Superior temporal gyrus (tissue), 1 donor: ENCODE results near the gene SYCP2.
"Not testable (repeated sequence)": the region's sequence is repeated elsewhere in the genome, so short reads cannot be mapped to it uniquely, and the experiment has no call there.

Experiments
- DNase-seq: peaks from one replicate; pipeline ENCODE4 v3.0.0-alpha.2; 2016; ENCODE audit errors: extremely low spot score

SYCP2 gene, protein sequence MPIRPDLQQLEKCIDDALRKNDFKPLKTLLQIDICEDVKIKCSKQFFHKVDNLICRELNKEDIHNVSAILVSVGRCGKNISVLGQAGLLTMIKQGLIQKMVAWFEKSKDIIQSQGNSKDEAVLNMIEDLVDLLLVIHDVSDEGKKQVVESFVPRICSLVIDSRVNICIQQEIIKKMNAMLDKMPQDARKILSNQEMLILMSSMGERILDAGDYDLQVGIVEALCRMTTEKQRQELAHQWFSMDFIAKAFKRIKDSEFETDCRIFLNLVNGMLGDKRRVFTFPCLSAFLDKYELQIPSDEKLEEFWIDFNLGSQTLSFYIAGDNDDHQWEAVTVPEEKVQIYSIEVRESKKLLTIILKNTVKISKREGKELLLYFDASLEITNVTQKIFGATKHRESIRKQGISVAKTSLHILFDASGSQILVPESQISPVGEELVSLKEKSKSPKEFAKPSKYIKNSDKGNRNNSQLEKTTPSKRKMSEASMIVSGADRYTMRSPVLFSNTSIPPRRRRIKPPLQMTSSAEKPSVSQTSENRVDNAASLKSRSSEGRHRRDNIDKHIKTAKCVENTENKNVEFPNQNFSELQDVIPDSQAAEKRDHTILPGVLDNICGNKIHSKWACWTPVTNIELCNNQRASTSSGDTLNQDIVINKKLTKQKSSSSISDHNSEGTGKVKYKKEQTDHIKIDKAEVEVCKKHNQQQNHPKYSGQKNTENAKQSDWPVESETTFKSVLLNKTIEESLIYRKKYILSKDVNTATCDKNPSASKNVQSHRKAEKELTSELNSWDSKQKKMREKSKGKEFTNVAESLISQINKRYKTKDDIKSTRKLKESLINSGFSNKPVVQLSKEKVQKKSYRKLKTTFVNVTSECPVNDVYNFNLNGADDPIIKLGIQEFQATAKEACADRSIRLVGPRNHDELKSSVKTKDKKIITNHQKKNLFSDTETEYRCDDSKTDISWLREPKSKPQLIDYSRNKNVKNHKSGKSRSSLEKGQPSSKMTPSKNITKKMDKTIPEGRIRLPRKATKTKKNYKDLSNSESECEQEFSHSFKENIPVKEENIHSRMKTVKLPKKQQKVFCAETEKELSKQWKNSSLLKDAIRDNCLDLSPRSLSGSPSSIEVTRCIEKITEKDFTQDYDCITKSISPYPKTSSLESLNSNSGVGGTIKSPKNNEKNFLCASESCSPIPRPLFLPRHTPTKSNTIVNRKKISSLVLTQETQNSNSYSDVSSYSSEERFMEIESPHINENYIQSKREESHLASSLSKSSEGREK (N-terminal part only)

DNA sequence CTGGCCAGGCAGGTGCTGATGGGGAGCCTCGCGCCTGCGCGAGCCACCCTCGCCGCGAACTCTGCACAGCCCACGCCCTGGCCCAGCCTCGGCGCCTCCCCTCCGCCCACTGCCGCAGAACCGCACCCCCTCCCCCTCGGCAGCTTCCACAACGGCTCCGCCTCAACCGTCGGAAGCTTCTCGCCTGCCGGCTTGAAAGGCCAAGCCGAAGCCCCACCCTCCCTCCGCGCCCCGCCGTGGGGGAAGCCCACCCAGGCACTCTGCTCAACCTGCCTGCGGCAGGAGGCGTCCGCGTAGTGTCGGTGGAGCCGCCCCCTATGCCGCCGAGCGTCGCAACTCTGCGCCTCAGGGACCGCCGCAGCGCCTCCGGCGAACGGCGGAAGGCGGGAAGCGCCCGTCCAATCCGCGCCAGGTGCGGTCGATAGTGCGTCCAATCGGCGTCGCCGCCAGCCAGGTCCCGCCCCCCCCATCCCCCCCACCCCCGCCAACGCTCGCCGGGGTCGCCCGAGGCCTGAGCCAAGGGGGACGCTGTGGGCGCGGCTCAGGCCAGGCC lies at the start of gene SYCP2:
Gene SYCP2 (minus strand): TSS at position 342 of the 553 bp plus-strand sequence. CDS start 11,224 bp downstream, outside the sequence.
- DNase-seq, result no peak

DNA sequence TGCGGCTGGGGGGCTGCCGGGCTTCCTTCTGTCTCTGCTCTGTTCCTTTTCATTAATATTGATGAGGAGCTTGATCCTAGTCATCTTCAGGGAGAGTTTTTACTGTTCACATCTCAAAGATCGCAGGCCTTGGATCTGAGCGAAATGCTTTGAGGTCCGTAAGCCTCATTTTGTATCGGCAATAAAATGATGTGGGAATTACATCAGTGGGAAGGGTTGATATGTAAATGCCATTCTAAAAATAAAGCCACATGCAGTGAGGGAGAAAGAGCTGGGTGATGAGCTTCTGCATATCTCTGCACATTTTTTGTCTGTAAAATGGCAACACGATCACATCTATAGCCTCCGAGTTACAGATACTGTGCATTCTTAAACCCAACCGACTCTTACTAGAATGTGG lies 49.6 kb upstream of the SYCP2 start:
- DNase-seq, result no peak

DNA sequence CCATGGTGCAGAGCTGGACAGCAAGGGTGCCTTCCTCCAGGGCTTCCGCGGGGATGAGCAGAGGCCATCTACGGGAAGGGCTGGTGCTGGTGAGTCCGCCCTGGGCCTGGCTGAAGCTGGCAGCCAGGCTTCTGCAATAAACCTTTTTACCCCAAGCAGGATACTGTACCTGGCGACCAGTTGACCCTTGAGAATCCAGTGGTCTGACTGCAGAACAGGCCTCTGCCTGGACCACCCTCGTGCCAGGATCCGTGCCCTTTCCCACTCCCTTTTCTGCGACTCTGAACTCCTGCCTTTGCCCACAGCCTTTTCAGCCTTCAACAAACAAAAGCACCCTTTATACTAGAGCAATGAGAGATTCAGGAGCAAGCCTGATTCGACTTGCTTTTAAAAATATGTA lies 43.6 kb upstream of the SYCP2 start:
- peak; percentile 74 for DNase-seq

DNA sequence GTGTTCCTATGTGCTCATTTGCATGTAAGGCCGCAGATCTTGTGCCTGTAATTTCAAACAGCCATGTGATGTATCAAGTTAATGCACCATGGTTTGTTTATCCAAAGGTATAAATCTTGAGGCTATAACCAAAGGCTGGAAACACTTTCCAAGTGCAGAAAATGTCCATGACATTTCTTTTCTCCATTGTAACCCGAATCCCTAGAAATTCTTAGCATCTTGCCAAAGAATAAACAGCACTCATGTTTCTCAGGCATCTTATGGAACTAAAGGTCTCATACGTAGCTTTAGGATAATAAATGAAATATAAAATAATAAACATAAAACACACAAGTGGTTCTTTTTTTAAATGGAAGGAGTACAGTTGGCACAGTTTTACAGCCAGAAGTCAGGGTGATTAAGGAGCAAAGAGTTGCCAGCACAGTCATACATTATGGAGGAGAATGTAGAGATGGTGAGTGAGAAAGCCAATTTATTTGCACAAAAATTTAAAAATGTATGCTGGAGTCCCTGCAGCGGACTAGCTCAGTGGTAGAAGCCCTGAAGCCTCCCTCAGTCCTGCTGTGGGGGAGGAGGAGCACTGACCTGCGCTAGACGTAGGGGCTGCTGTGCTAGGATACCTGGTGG lies 42.8 kb upstream of the SYCP2 start:
- no peak for DNase-seq

DNA sequence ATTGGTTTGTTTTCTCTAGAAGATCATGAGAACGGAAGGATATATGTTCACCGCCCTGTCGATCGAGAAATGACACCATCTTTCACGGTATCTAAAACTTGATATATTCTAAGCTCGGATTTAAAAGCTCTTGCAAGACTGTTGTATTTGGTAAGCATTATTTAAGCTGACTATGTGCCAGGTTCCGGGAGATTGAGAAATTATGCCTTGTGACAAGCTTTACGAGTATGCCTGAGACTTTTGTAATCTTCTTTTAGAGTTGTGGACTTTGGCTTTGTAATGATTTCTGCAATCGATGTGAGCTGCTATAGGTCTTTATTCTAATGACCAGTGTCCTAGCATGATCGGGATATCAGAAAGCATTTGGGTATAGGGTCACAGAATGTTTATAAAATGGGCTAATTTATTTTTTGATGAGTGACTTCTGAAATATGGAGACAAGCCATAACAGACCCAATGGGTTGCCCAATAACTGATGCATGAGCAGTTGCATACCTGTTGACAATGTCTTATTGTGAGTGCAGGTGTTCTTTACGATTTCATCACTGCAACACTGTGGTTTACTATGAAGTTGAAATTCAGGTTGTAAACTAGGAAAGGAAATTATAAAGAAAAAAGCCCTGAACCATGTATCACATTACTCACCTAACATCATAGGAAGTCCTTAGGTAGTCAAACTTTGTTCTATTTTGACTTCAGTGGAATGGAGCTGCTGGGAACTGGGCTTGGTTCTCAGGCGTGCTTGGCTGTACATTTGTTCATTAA lies 38.8 kb upstream of the SYCP2 start:
- DNase-seq, result no peak

DNA sequence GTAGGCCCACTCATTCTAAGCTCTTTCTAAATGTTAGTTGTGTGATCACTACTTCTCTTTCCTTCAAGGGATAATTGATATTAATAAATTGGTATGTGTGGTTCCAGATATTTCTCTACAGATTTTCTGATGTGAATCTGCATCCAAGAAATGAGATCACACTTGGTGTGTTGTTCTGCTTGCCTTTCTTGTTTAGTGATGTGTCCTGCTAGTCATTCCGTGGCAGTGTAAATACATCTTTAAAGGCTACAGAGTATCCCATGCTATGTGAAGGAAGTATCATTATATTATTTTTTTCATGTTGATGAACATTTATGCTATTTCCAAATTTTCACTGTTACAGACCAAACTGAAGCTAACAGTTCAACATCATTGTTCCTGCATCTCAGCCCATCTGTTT lies 38.0 kb upstream of the SYCP2 start:
- no peak for DNase-seq

DNA sequence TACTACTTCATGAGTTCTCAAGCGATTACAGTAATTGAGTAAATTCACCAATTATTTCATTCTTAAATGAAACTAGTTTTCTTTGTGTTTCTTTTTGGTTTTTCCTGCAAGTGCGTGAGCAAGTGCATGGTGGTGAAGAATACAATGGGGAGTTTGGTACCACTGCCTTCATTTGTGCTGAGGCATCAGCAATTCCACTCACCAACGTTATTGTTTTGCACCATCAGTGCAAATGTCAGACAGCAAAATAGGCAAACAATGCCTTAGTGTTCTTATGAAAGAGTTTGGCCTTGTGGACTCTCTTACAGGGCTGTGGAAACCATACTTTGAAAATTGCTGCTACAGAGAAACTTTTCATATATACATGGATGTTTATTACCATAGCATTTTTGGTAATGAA lies 33.0 kb upstream of the SYCP2 start:
- peak; percentile 93 for DNase-seq

DNA sequence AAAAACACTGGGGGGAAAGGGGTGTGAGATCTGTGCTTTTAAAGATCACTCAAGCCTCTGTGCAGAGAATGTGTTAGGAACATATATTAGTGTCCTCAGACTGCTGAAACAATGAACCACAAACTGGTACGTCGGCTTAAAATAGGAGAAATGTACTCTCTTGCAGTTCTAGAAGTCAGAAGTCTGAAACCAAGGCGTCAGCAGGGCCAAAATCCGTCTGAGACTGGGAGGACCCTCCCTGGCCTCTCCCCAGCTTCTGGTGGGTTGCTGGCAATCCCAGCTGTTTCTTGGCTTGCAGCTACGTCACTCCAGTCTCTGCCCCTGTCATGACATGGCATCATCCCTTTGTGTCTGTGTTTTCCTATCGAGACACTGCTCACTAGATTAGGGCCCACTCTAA lies 28.7 kb upstream of the SYCP2 start:
- DNase-seq, result no peak

DNA sequence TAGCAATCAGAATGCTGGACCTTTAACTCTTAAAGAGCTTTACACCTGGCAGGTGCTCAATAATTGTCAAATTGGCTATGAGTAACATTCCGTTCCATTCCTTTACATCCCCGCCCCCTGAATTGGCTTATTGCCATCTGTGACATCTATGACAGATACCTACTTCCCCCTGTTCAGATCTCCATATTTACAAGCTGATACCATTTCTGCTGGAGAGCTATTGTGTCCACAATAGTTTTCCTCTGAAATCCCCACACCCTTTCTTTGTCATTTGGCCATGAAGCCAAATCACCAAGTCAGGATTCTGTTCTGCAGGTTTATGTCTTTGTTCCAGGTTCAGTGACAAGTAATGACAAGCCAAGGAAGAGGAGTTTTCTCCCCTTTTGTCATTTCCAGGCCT lies 28.0 kb upstream of the SYCP2 start:
- no peak for DNase-seq

DNA sequence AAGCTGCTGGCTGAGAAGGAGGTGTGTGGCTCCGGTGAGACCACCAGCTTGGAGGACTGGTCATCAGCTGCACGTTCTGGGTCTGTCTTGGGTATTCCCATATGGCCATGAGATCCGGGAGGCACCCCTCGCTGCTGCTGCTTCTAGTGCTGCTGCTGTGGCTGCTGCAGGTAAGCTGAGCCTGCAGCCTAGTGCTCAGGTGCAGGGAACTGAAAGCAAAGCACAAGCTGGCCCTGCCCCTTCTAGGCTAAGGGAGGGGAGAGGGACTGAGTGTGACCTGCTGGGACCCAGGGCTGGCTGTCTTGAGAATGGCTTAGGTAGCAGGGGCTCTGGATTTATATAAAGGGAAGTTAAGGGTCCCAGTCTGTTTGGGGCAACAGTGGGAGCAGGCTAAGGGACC lies 25.2 kb upstream of the SYCP2 start:
- DNase-seq, result no peak

DNA sequence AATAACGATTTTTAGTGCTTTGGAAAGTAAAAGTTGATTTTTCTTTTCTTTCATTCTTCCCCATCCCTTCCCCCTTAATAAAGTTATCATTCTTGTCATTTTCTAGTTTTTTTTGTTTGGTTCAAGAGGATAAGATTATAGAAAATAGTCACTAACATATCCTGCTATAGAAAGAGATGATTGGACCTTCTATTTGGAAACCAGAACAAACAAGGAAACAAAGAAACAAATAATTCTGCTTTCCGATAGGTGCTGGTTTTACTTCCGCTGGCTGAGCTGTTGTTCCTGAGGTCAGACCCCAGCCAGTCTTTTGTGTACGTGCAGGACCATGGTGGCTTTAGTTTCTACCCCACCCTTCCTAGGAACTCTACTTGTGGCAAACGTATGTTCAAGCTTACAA lies 24.7 kb upstream of the SYCP2 start, which contains the start of gene CDH26:
Gene CDH26 (plus strand): TSS at position 301 of the 400 bp plus-strand sequence. CDS start 304 bp downstream, outside the sequence.
- no peak for DNase-seq

DNA sequence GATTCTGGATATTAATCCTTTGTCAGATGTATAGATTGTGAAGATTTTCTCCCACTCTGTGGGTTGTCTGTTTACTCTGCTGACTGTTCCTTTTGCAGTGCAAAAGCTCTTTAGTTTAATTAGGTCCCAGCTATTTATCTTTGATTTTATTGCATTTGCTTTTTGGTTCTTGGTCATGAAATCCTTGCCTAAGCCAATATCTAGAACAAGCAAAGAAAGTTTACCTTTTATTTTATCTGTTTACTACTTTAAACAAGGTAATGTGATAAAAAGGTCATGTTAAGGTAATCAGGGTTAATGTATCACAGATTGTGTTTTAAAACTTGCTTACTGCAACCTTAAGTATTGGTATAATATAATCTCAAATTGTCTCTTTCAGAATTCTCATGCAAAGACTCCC lies 24.1 kb upstream of the SYCP2 start:
- not testable (repeated sequence) for DNase-seq

DNA sequence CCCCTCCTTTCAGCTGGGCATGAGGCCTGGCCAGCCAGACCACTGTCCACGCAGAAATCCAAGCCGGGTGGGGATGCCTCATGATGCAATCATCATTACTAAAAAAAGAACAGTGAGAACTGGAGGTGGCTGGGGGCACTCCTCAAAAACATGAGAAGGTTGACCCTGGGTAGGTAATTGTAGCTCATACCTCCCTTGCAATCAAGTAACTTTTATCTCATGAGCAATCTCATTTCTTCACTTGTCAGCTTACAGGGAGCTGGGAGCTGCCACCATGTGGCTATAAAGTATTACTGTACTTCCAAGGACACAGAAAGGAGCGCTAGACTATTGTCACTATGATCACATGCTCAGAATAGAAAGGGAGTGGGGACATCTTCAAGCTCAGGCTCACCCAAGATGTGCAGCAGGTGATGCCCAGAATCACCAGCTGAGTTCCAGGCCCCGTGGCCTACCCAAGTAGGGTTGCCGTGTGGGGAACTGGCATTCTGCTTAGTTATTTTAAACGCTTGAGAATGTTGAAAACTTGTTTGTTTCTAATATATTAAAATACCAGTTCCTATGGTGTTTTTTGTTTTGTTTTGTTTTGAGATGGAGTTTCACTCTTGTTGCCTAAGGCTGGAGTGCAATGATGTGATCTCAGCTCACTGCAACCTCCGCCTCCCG lies 21.8 kb upstream of the SYCP2 start:
- DNase-seq, result peak; percentile 82

DNA sequence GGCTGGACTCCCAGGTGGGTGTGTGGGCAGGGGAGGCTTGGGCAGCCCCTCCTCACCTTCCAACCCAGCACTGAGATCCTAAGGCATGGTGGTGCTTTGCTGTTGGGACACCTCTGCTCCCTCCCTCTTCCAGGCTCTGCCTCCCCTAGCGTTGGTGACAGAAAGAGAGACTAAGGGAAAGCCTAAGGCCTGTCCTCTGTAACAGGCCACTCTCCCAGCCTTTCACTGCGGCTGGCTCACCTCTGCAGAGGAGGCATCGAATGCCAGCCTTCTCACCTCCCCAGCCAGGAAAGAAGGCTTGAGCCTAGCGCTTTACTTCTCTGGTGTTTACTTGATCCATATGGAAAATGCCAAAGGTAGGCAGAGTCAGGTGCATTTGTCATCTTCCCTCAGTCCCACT lies 21.3 kb upstream of the SYCP2 start:
- no peak for DNase-seq

DNA sequence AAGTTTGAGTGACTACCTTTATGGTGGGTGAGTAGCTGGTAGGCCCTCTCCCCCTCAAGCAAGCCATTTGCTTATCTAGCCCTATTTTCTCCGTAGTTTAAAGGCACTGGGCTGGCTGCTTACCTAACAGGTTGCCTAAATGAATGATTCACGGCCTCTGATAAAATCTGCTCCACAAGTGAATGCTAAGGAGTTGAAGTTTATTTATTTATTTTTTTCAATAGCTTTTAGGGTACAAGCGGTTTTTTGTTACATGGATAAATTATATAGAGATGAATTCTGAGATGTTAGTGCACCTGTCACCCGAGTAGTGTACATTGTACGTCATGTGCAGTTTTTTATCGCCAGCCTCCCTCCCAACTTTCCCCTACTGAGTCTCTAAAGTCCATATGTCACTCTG lies 16.5 kb upstream of the SYCP2 start:
- DNase-seq, result no peak

DNA sequence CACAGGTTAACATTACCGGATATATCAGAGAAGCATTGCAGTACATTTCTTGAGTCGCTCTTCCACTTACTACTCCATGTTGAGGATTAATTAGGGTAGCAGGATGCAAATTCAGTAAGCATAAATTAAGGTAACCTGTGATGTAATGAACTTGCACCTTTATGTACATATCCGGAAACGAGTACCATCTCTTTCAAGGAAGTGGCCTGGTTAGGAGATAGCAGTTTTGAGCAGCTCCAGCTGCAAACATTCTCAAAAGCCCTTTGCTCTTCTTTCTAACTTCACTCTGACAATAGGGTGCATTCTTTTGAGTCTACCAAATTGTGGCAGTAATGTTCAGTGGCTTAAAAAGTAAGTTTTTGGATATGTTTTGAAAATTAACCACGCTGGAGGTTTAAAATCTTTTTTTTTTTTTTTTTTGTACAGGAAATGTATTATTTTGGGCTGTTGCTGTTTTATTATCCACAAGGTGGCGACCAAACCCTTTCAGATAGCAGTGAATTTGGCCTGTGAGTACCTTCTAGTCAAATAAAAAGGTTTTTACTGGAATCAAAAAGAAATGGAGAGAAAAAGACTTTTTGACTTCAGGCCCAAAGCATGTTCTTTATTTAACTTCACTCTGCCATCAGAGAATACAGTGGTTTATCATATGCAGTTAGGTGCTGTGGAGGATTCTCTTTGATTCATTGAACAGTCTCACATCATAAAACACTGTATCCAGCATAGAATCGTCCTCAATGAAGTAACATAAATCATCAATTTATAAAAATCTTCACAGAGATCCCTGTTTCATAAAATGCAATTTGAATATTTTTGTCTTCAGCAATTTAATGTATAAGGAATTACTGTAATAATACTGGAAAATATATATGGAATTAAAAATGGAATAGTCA lies 15.6 kb upstream of the SYCP2 start:
- DNase-seq, result peak; percentile 91

DNA sequence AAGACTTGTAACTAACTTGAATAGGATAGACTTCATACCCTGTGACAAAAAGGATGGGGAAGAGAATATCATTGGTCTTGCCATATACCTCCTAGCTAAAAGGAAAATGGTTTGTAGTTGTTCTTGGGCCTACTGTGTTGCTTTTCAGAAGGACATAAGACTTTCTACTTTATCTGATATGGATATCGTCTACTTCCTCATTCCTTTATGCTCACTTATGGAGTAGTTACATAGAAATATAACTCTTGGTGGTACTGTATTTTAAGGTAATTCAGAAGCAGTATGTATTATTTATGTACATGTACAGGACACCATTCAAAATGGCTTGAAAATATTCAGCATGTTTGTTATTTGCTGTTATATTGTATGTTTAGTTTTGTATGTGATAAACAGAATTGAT lies 14.8 kb upstream of the SYCP2 start:
- peak; percentile 56 for DNase-seq

DNA sequence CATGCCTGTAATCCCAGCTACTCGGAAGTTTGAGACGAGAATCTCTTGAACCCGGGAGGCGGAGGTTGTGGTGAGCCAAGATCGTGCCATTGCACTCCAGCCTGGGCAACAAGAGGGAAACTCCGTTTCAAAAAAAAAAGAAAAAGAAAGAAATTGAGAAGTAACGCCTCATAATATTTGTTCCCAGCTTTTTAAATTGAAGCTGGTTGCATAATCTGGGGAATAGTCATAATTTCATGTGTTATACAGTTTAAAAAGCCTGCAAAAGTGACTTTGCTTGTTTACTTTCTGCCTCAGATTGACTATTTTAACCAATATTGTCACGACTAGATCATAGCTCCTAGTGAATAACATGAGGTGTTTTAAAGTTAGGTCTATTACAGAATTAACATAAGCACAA lies 13.9 kb upstream of the SYCP2 start:
- no peak for DNase-seq

DNA sequence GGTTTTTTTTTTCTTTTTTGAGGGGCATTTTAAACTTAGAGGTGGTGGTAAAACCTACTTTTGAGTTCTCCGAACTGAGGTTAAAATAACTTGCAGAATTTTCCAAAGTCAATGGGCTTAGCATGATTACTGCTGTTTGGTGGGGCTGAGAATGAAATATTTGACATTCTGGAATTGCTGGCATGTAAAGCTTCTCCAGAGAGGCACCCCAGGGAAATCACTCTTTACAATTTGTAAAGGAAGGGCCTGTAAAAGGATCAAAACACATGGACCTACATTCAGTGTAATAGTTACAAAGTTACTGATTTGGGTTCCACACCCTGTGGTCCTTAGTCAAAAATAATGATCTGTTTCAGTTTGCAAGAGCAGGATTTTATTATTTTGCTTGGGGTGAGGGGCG lies 12.3 kb upstream of the SYCP2 start:
- no peak for DNase-seq
